22Rv1 (cell line): ENCODE data around the gene AUP1.

ENCODE experiments used
- CTCF ChIP-seq: fragments of 450-650 bp; IDR thresholded peaks from 2 replicates; pipeline ENCODE4 v1.5.1; 2017; ENCODE audit warnings: mild to moderate bottlenecking
- ZFX ChIP-seq: fragments of 450-650 bp; IDR thresholded peaks from 2 replicates; pipeline ENCODE4 v1.6.1; 2017; ENCODE audit warnings: antibody characterized with exemption, borderline replicate concordance

- TF ChIP-seq CTCF (no peak), ZFX (no peak)
Observed at GRCh38 chr2:74537140-74537539, 7.6 kb upstream of the AUP1 start.
